ENCODE data around the gene NKD2. TPM values are rescaled to one million over a fixed set of nuclear protein-coding genes. Genes with fewer than 3 reads are reported as not detected.

Gene NKD2
- total RNA-seq, 1 experiment from 2014 or later = 0.57 TPM

- no TSS peak for BruUV-seq (replicated peaks)
- ChIA-PET POLR2A (ENCODE audit: unreplicated experiment) (no interaction called here), CTCF (no interaction called here)
- Histone ChIP-seq H3K9me3 (ENCODE audit: insufficient read depth, low read depth) (no peaks in the 10 kb centered on the region), H4K20me1 (ENCODE audit: insufficient read depth) (peaks cover 6% of the 10 kb centered on the region; the same call in 1 of the 2 replicates), H3K4me3 (no peak overlapping the region), H3K36me3 (ENCODE audit: low read depth) (no peaks in the 10 kb centered on the region), H3K79me2 (ENCODE audit: low read depth) (no peaks in the 10 kb centered on the region), H3K9me2 (ENCODE audit: insufficient read depth) (no peaks in the 10 kb centered on the region), H3K4me1 (replicated peaks; ENCODE audit: insufficient read depth) (no peaks in the 10 kb centered on the region), H2AFZ (no peak overlapping the region), H3K27me3 (ENCODE audit: insufficient read depth, low read depth) (peaks cover 77% of the 10 kb centered on the region), H3K4me2 (no peak overlapping the region), H3F3A (ENCODE audit: insufficient read depth, low read depth) (no peaks in the 10 kb centered on the region), H3K27ac (no peak overlapping the region)
- no peak for DNase-seq
- TF ChIP-seq CTCF (conservative IDR thresholded peaks at IDR 0.05) (no peak), EZH2 (IDR thresholded peaks at IDR 0.05; ENCODE audit: low read depth) (no peak)
- intact Hi-C loops (cut with micrococcal nuclease; ENCODE audit: unreplicated experiment) = no loop called here
Observed at GRCh38 chr5:1034986-1035385, 26.4 kb downstream of the NKD2 start.

GRCh38 chr5:1035421-1036405, 27.1 kb downstream of the NKD2 start:
- peaks cover 6% of the 10 kb centered on the region; the same call in 1 of the 2 replicates for H4K20me1 ChIP-seq (ENCODE audit: insufficient read depth)
- no peaks in the 10 kb centered on the region for H3K9me2 ChIP-seq (ENCODE audit: insufficient read depth)
- H2AFZ ChIP-seq = no peak overlapping the region
- H3K36me3 ChIP-seq (ENCODE audit: low read depth) = no peaks in the 10 kb centered on the region
- H3K27ac ChIP-seq = no peak overlapping the region
- H3K4me1 ChIP-seq (replicated peaks; ENCODE audit: insufficient read depth) = no peaks in the 10 kb centered on the region
- no TSS peak for BruUV-seq (replicated peaks)
- intact Hi-C loops (cut with micrococcal nuclease; ENCODE audit: unreplicated experiment) = no loop called here
- ChIA-PET CTCF (no interaction called here), POLR2A (ENCODE audit: unreplicated experiment) (no interaction called here)
- H3K79me2 ChIP-seq (ENCODE audit: low read depth) = no peaks in the 10 kb centered on the region
- H3K27me3 ChIP-seq (ENCODE audit: insufficient read depth, low read depth) = peaks cover 77% of the 10 kb centered on the region
- H3K4me3 ChIP-seq = no peak overlapping the region
- no peaks in the 10 kb centered on the region for H3F3A ChIP-seq (ENCODE audit: insufficient read depth, low read depth)
- TF ChIP-seq EZH2 (IDR thresholded peaks at IDR 0.05; ENCODE audit: low read depth) = no peak
- TF ChIP-seq CTCF (conservative IDR thresholded peaks at IDR 0.05) = no peak
- no peak for DNase-seq
- no peaks in the 10 kb centered on the region for H3K9me3 ChIP-seq (ENCODE audit: insufficient read depth, low read depth)
- H3K4me2 ChIP-seq = no peak overlapping the region

GRCh38 chr5:1036504-1037122, 28.0 kb downstream of the NKD2 start:
- Histone ChIP-seq H3K4me3 (no peak overlapping the region), H3K27me3 (ENCODE audit: insufficient read depth, low read depth) (peaks cover 77% of the 10 kb centered on the region), H3K36me3 (ENCODE audit: low read depth) (no peaks in the 10 kb centered on the region), H3K79me2 (ENCODE audit: low read depth) (no peaks in the 10 kb centered on the region), H3K4me1 (replicated peaks; ENCODE audit: insufficient read depth) (no peaks in the 10 kb centered on the region), H3K9me3 (ENCODE audit: insufficient read depth, low read depth) (no peaks in the 10 kb centered on the region), H2AFZ (no peak overlapping the region), H4K20me1 (ENCODE audit: insufficient read depth) (peaks cover 6% of the 10 kb centered on the region; the same call in 1 of the 2 replicates), H3K4me2 (no peak overlapping the region), H3K27ac (no peak overlapping the region), H3K9me2 (ENCODE audit: insufficient read depth) (no peaks in the 10 kb centered on the region), H3F3A (ENCODE audit: insufficient read depth, low read depth) (no peaks in the 10 kb centered on the region)
- DNase-seq = no peak
- CTCF ChIA-PET = interaction anchor here (0.7 kb wide), 1 partner anchor 650 kb away, joined by 4 read pairs; no protein-coding TSS in a partner anchor
- POLR2A ChIA-PET (ENCODE audit: unreplicated experiment) = no interaction called here
- intact Hi-C loops (cut with micrococcal nuclease; ENCODE audit: unreplicated experiment) = no loop called here
- BruUV-seq (replicated peaks) = no TSS peak
- TF ChIP-seq CTCF (conservative IDR thresholded peaks at IDR 0.05) (no peak), EZH2 (IDR thresholded peaks at IDR 0.05; ENCODE audit: low read depth) (no peak)
